ENCODE results near the gene GFER.

GFER gene

GRCh38 chr16:1974157-1975070 lies 9.6 kb upstream of the GFER start:
- DNase-seq (ENCODE audit: low read depth in 2 of 2) = no peak

GRCh38 chr16:1975432-1976215 lies 8.4 kb upstream of the GFER start:
- DNase-seq (ENCODE audit: low read depth in 2 of 2) = no peak

GRCh38 chr16:1976216-1976520 lies 7.8 kb upstream of the GFER start:
- no peak for DNase-seq (ENCODE audit: low read depth in 2 of 2)

GRCh38 chr16:1976951-1977874 lies 6.8 kb upstream of the GFER start:
- DNase-seq (ENCODE audit: low read depth in 2 of 2) = no peak

- no peak for DNase-seq (ENCODE audit: low read depth in 2 of 2)
Measured at GRCh38 chr16:1977875-1978268, 6.1 kb upstream of the GFER start.

- no peak for DNase-seq (ENCODE audit: low read depth in 2 of 2)
Measured at GRCh38 chr16:1978476-1979120, 5.4 kb upstream of the GFER start.

GRCh38 chr16:1979271-1980029 lies 4.5 kb upstream of the GFER start:
- no peak for DNase-seq (ENCODE audit: low read depth in 2 of 2)

GRCh38 chr16:1980030-1980769 lies 3.8 kb upstream of the GFER start:
- DNase-seq (ENCODE audit: low read depth in 2 of 2) = no peak

GRCh38 chr16:1980770-1981087 lies 3.3 kb upstream of the GFER start:
- no peak for DNase-seq (ENCODE audit: low read depth in 2 of 2)

GRCh38 chr16:1981398-1981836 lies 2.6 kb upstream of the GFER start, which contains the start of gene NOXO1:
Gene NOXO1, minus strand, starts transcription at chr16:1981469. Its CDS starts 290 bp downstream, at chr16:1981179.
- no peak for DNase-seq (ENCODE audit: low read depth in 2 of 2)

- no peak for DNase-seq (ENCODE audit: low read depth in 2 of 2)
Measured at GRCh38 chr16:1982013-1982433, 2.0 kb upstream of the GFER start.

- no peak for DNase-seq (ENCODE audit: low read depth in 2 of 2)
Measured at GRCh38 chr16:1982991-1983543, 926 bp upstream of the GFER start.

- DNase-seq (ENCODE audit: low read depth in 2 of 2) = no peak
Measured at GRCh38 chr16:1984347-1985225, 593 bp downstream of the GFER start.

- no peak for DNase-seq (ENCODE audit: low read depth in 2 of 2)
Measured at GRCh38 chr16:1985466-1986150, 1.6 kb downstream of the GFER start.

GRCh38 chr16:1987198-1987597 lies 3.2 kb downstream of the GFER start:
- no peak for DNase-seq (ENCODE audit: low read depth in 2 of 2)

- DNase-seq (ENCODE audit: low read depth in 2 of 2) = no peak
Measured at GRCh38 chr16:1989209-1990100, 5.5 kb downstream of the GFER start, which contains the start of gene SYNGR3. Gene SYNGR3, plus strand, starts transcription at chr16:1989970. Its CDS starts 133 bp downstream, at chr16:1990103.

- no peak for DNase-seq (ENCODE audit: low read depth in 2 of 2)
Measured at GRCh38 chr16:1990101-1990350, 6.0 kb downstream of the GFER start.

Measured in activated CD8-positive, alpha-beta memory T cell treated with anti-CD3 and anti-CD28 coated beads for 4 hours (primary cell).